ENCODE results near the gene IDI1.

IDI1 gene

GRCh38 chr10:1024103-1024502 is 24.8 kb downstream of the IDI1 start:
- in situ Hi-C loops (cut with HindIII; ENCODE audit: low sequenced_read_pairs): no loop called here
- no peak for DNase-seq (ENCODE audit: low read depth, low spot score)
- H3K4me3 ChIP-seq (ENCODE audit: low read depth, low read length): no peak overlapping the region
- TF ChIP-seq, protein P1, sequence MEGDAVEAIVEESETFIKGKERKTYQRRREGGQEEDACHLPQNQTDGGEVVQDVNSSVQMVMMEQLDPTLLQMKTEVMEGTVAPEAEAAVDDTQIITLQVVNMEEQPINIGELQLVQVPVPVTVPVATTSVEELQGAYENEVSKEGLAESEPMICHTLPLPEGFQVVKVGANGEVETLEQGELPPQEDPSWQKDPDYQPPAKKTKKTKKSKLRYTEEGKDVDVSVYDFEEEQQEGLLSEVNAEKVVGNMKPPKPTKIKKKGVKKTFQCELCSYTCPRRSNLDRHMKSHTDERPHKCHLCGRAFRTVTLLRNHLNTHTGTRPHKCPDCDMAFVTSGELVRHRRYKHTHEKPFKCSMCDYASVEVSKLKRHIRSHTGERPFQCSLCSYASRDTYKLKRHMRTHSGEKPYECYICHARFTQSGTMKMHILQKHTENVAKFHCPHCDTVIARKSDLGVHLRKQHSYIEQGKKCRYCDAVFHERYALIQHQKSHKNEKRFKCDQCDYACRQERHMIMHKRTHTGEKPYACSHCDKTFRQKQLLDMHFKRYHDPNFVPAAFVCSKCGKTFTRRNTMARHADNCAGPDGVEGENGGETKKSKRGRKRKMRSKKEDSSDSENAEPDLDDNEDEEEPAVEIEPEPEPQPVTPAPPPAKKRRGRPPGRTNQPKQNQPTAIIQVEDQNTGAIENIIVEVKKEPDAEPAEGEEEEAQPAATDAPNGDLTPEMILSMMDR (IDR thresholded peaks at IDR 0.05; ENCODE audit: low read depth, low read length): no peak

DNA sequence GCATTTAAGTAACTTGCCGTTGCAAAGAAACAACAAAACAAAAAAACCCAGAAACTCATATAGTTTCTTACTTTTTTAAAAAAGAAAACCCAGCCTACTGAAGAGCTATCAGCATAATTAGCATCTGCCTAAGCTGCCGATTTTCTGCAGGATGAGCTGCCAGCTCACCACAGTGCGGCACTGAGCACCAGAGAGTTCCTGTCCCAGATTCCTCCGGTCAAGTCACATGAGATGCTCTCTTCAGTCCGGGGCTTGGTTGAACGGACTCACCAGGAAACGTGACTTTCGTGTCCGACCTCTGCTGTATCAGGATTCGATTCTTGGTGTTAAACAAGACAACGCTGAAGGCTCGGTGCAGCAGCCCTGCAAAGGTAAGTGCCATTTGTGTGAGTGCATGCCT is 26.5 kb downstream of the IDI1 start:
- TF ChIP-seq, protein P1 (IDR thresholded peaks at IDR 0.05; ENCODE audit: low read depth, low read length): no peak
- in situ Hi-C loops (cut with HindIII; ENCODE audit: low sequenced_read_pairs): no loop called here
- no peak for DNase-seq (ENCODE audit: low read depth, low spot score)
- H3K4me3 ChIP-seq (ENCODE audit: low read depth, low read length): no peak overlapping the region

GRCh38 chr10:1020958-1021357 is 28.0 kb downstream of the IDI1 start:
- TF ChIP-seq, protein P1 (IDR thresholded peaks at IDR 0.05; ENCODE audit: low read depth, low read length): no peak
- in situ Hi-C loops (cut with HindIII; ENCODE audit: low sequenced_read_pairs): no loop called here
- no peak for DNase-seq (ENCODE audit: low read depth, low spot score)
- no peak overlapping the region for H3K4me3 ChIP-seq (ENCODE audit: low read depth, low read length)

GRCh38 chr10:1020460-1020859 is 28.5 kb downstream of the IDI1 start:
- in situ Hi-C loops (cut with HindIII; ENCODE audit: low sequenced_read_pairs): no loop called here
- no peak for DNase-seq (ENCODE audit: low read depth, low spot score)

DNA sequence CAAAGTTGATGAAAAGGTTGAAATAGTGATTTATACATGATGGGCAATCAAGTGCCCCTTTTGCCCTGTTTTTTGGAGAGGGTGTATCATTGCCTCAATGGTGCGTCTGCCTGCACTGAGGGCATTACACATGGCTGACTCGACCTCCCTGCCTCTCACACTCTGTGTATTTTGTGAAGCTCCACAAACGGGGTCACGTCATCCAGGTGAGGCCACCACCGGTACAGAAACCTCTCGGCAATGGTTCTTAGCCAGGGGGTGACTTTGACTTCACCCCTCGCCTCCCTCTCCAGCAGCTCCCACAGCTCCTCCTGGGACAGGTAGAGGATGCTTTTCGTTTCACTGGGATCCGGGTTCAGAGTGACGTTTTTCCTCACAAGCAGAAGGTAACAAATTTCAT is 29.6 kb downstream of the IDI1 start:
- TF ChIP-seq, protein P1 (IDR thresholded peaks at IDR 0.05; ENCODE audit: low read depth, low read length): no peak
- in situ Hi-C loops (cut with HindIII; ENCODE audit: low sequenced_read_pairs): no loop called here
- no peak overlapping the region for H3K4me3 ChIP-seq (ENCODE audit: low read depth, low read length)
- DNase-seq (ENCODE audit: low read depth, low spot score): no peak

More at GRCh38 chr10:1020460-1020859, 28.5 kb downstream of the IDI1 start:
- TF ChIP-seq, protein P1 (IDR thresholded peaks at IDR 0.05; ENCODE audit: low read depth, low read length): no peak
- no peak overlapping the region for H3K4me3 ChIP-seq (ENCODE audit: low read depth, low read length)

GRCh38 chr10:1015688-1016087 is 33.2 kb downstream of the IDI1 start:
- H3K4me3 ChIP-seq (ENCODE audit: low read depth, low read length): no peak overlapping the region
- no peak for DNase-seq (ENCODE audit: low read depth, low spot score)
- TF ChIP-seq, protein P1 (IDR thresholded peaks at IDR 0.05; ENCODE audit: low read depth, low read length): no peak
- in situ Hi-C loops (cut with HindIII; ENCODE audit: low sequenced_read_pairs): no loop called here

DNA sequence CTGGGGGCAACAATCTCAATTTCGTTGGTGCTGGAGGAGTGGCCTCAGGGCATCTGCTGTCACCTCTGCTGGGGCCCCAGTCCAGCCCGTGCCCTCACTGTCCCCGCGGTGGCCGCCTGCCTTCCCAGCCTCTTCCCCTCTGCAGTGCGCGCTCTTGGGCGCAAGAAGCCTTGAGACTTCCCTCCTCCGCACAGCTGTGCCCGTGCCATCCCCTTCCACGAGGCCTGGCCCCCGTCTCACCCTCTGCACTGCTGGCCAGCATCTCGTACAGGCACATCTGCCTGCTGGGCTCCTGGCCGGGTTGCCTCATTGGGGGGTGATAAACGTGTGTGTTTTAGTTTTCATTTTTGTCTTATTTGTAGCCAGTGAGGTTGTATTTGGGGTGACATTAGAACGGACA is 37.2 kb downstream of the IDI1 start:
- DNase-seq (ENCODE audit: low read depth, low spot score): no peak
- TF ChIP-seq, protein P1 (IDR thresholded peaks at IDR 0.05; ENCODE audit: low read depth, low read length): no peak
- in situ Hi-C loops (cut with HindIII; ENCODE audit: low sequenced_read_pairs): no loop called here
- no peak overlapping the region for H3K4me3 ChIP-seq (ENCODE audit: low read depth, low read length)
